ENCODE results near the gene NTN1.
"Not testable (repeated sequence)": the region's sequence is repeated elsewhere in the genome, so short reads cannot be mapped to it uniquely, and the experiment has no call there.

NTN1 gene

DNA sequence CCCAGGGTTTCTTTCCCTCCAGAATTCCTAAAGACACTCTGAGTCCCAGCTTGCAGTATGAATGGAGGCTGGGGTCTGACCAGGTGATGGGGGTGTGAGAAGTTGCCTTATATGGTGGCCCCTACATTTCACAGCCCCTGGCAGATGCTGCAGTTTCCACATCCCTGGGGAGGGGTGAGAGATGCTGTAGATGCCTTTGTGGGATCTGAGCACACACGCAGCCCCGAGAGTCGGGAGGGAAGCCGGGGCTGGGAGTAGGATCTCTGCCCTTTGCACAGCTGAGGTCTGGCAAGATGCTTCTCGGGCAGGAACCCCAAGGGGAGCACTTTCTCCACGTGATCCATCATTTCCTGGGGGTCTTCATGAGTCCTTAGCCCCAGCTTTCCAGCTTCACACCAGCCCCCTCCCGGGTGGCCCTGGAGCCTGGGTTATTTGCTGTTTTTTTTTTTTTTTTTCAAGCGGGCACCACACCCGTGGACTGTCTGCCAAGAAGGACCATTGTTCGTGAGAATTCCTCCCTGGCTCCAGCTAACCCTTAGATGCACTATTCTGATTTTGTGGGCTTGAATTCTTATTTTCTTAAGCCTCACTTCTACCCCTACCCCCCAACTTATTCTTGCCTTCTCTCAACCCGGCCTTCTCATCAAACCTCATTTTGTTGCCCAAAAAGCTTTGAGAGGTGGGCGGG lies 50.6 kb downstream of the NTN1 start:
- H3K4me3 ChIP-seq (ENCODE audit: low read depth, low read length): no peak overlapping the region
- no peak for DNase-seq (ENCODE audit: low read depth)

DNA sequence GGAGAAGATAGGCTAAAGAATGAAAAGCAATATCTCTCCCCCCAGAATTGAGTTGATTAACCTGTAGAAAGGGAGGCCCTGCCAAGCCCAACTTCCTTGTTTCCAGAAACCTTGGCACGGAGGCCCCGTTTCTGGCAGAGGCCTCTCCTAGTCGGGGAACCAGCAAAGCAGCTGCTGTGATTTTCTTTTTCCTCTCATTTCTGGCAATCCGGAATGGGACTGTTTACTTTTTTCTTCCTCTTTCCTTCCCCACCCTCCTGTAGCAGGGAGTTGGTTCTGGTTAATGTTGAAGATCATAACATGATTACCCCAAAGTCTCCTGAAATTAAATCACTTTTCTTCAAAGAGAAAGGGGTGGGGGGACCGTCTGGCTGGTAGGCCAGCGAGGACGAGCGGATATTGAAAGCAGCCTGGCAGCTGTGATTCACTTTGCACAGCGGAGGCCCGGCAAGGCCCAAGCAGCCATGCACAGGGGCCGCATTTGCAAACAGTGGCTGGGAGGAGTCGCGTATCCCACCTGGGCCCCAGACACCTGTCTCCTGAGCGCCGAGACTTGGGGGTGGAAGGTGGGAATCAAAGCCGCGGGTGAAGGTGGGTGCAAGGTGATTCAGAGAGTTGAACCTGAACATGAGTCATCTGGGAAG lies 51.5 kb downstream of the NTN1 start:
- H3K4me3 ChIP-seq (ENCODE audit: low read depth, low read length): no peak overlapping the region
- no peak for DNase-seq (ENCODE audit: low read depth)

DNA sequence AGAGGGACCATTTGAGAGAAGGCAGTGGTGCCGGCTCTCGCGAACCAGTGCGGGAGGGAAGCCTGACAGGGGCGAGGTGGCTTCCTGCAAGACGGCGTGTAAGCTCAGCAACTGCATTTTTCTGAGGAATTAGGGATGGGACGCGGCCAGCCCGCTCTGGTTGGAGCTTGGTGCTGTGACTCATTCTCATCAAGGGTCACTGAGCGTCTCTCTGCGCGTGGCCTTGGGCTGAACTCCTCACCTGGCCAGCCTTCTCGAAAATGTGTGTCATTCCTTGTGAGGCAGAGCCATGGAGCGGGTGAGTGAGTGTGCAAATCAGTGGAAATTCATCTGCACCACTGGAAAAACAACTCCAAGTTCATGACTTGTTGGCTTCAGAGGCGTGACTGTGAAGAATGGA lies 52.8 kb downstream of the NTN1 start:
- no peak for DNase-seq (ENCODE audit: low read depth)
- H3K4me3 ChIP-seq (ENCODE audit: low read depth, low read length): no peak overlapping the region

DNA sequence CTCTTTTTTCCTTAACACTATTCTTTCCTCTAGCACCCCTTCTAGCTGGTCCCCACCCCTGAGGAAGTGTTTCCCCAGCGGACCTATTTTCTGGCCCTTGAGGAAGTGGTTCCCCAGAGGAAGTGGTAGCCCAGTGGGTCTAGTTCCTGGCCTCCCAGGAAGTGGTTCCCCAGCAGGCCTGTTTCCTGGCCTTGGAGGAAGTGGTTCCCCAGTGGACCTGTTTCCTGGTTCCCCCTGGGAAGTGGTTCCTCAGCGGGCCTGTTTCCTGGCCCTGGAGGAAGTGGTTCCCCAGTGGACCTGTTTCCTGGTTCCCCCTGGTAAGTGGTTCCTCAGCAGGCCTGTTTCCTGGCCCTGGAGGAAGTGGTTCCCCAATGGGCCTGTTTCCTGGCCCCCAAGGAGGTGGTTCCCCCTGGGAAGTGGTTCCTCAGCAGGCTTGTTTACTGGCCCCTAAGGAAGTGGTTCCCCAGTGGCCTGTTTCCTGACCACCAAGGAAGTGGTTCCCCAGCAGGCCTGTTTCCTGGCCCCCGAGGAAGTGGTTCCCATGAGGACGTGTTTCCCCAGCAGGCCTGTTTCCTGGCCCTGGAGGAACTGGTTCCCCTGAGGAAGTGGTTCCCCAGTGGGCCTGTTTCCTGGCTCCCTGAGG lies 58.3 kb downstream of the NTN1 start:
- DNase-seq (ENCODE audit: low read depth): no peak
- H3K4me3 ChIP-seq (ENCODE audit: low read depth, low read length): no peak overlapping the region

DNA sequence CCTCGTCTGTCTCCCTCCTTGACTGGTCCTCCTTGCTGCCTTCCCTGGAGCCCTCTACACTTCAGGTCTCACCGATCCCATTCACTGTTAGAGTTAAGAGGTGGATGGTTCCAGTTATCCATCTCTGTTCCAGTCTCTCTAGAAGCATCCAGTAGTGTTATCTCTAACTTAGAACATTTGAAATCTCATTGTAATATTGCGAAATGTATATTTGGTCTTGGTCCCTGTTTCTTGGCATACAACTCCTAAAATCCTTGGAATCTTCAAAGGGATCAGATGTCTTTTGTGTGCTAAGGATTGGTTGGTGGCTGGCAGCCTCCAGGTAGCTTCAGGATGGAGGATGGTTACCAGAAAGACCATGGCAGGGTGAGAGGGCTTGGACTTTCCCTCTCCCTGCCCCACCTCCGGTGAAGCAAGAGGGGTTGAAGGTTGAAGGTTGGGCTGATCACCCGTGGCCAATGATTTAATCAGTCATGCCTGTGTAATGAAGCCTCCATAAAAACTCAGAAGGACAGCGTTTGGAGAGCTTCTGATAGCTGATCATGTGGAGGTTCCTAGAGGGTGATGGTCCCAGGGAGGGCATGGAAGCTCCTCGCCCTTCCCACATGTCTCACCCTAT lies 59.1 kb downstream of the NTN1 start:
- DNase-seq (ENCODE audit: low read depth): no peak
- H3K4me3 ChIP-seq (ENCODE audit: low read depth, low read length): no peak overlapping the region

DNA sequence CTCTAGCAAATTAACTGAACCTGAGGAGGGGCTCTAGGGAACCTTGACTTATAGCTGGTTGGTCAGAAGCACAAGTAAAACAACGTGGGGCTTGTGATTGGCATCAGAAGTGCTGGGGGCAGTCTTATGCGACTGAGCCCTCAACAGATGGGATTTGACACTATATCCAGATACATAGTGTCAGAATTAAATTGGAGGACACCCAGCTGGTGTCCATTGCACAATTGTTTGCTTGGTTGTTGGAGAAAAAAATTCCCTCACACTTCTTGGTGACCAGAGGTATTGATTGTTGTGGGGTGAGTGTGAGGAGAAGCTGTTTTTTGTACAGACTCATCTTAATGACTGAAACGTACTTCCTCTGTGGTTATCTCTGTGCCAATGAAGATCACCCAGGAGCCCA lies 59.7 kb downstream of the NTN1 start:
- H3K4me3 ChIP-seq (ENCODE audit: low read depth, low read length): no peak overlapping the region
- no peak for DNase-seq (ENCODE audit: low read depth)

DNA sequence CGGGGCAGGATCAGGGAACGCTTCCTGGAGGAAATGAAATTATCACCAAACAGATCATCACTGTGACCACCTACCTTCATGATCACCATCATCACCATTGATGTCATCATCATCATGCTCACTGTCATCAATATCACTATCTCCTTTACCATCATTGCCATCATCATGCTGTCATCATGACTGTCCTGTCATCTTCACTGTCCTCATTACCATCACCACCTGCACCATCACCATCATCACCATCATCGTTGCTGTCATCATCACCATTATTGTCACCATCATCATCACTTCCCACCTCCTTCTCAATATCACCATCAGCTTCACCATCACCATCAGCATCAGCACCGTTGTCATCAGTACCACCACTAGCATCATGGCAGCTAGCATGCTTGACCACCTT lies 65.3 kb downstream of the NTN1 start:
- no peak overlapping the region for H3K4me3 ChIP-seq (ENCODE audit: low read depth, low read length)
- DNase-seq (ENCODE audit: low read depth): no peak

DNA sequence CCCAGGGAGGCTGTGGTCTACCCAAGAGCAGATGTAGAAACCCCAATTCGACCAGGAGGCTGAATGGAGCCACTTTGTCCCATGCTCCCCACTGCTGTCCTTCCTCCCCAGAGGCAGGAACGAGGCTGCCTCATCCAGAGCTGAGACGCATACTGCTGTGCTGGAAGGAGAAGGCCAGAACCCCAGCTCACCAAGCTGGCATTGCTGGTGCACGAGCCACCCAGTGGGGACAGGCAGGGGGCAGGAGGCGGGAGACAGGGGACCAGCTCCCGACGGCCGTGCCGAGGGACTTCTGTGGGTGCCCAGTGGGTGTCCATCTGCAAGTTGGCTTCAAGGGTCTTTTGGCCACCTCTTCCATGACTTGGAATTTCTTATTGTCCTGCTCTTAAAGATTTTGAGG lies 66.6 kb downstream of the NTN1 start:
- H3K4me3 ChIP-seq (ENCODE audit: low read depth, low read length): no peak overlapping the region
- DNase-seq (ENCODE audit: low read depth): no peak

DNA sequence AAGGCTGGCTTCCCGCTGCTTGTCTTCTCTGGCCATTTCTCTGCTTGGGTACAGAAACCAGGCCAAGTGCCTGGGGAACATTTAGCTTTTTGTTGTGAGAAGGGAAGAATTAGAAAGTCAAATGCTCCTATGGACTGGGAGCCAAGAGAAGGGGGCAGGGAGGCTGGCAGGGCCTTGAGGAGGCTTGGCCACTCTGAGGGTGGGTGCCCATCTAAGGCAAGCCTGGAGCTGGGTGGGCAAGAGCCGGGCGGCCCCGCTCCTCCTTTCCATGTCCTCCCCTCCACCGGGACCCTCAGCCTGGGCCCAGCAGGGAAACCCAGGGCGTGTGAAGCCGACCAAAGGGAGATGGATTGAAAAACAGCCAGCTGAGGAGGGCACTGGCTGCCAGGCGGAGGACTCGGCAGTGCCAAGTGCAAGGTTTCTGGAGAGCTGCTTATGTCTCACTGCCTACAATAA lies 69.4 kb downstream of the NTN1 start:
- no peak for DNase-seq (ENCODE audit: low read depth)
- no peak overlapping the region for H3K4me3 ChIP-seq (ENCODE audit: low read depth, low read length)

DNA sequence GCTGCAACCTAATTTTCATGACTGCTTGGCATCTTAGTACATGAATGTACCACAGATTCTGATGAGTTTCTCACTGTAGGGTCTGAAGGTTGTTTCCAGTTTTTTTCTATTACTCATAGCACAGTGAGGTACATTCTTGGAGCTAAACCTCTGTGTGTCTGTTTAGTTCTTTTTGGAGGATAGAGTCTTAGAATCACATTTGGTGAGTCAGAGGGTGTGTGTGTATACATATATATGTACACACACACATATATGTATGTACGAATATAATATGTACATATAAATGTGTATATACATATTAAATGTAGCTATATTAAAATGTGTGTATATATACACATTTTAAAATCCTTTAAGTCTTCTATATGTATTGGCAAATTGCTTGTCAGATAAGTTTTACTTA lies 72.9 kb downstream of the NTN1 start:
- H3K4me3 ChIP-seq (ENCODE audit: low read depth, low read length): no peak overlapping the region
- DNase-seq (ENCODE audit: low read depth): no peak

DNA sequence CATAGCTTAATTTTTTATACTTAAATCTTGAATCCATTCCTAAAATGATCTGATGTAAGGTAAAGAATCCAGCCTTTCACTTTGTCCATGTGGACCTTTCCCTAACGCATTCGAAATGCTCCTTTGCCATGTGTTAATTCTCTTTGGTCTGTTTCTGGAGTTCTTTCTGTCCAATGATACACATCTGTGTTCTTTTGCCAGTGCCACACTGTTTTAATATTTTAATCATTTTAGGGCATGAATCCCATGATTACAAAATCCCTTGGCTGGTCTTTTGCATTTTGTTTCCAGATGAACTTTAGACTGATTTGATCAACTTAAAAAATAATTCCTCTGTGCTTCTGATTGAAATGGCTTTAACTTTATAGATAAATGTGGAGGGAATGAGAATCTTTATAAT lies 74.1 kb downstream of the NTN1 start:
- no peak for DNase-seq (ENCODE audit: low read depth)
- H3K4me3 ChIP-seq (ENCODE audit: low read depth, low read length): no peak overlapping the region

DNA sequence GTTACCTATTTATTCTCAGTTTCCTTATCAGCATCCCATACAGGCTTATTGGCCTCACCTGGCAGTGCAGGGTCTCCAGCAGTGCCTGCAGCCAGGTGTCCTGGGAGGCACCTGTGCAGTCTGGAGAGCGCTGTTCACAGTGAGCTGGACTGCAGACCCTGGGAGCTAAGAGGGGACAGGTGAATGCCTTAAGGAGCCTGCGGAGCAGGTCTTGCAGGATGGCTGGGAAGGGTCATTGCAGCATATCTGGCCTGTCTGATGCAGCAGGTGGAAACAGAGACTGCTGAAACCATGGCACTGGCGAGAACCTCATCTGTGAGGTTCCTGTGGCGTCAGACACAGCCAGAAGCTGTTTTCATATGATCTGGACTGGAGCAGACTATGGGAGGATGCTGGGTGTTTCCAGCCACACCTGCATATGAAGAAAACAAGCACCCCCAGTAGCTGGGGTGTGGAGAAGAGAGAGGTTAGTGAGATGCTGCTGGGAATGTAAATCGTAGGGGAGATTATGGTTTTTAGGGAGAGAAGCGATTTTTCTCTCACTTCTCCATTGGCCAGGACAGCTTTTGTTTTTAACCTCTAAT lies 77.0 kb downstream of the NTN1 start:
- H3K4me3 ChIP-seq (ENCODE audit: low read depth, low read length): no peak overlapping the region
- no peak for DNase-seq (ENCODE audit: low read depth)

DNA sequence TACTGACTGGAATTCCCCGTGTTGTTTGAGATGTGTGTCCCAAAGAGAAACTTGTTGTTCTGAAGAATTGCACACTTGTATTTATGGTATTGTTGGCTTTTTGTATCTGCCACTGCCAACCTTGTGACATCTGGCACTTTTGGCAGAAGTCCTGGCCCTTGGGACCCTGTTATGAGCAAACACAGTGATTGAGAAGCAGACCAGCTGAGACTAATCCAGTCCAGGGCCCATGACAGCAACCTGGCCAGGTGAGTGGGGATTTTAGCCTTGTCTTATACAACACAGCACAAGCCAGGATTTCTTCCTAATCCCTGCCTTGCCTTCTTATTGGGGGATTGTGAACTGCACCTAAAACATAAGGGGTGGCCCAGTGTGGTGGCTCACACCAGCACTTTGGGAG lies 80.0 kb downstream of the NTN1 start:
- no peak overlapping the region for H3K4me3 ChIP-seq (ENCODE audit: low read depth, low read length)
- DNase-seq (ENCODE audit: low read depth): no peak

DNA sequence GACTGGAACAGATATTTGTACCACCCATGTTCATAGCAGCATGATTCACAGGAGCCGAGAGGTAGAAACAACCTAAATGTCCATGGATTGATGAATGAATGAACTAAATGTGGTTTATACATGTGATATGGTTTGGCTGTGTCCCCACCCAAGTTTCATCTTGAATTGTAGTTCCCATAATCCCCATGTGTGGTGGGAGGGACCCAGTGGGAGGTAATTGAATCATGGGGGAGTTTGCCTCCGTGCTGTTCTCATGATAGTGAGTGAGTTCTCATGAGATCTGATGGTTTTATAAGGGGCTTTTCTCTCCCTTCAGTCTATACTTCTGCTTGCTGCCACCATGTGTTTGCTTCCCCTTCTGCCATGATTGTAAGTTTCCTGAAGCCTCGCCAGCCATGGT lies 81.9 kb downstream of the NTN1 start:
- not testable (repeated sequence) for H3K4me3 ChIP-seq (ENCODE audit: low read depth, low read length)

DNA sequence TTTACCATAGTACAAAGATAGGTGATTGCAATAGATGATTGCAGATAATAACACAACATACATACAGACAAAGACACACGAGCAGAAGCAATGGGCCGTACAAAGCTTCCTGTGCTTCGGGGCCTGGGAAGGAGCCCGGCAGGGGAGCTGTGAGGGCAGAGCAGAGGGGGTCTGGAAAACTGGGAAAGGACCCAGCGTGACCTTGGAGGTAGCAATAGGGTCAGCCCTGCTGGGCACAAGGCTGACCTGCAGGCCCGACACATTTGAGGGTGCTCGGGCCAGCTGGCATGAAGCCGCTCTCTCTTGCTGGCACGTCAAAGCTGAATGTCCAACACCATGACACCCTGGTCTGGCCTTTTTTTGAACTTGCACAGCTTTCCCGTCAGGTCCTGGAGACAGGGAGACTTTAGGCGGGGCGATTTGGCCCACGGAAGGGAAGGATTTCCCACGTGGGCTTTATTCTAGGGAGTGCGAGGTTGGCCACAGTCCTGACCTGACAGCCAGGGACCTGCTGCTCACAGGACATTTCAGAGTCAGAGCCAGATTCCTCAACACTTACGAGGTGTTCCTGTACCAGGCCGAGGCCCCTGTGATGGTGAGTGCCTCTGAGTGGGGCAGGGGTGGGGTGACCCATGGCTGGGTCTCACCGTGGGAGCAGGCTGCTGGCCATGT lies 83.2 kb downstream of the NTN1 start:
- no peak for DNase-seq (ENCODE audit: low read depth)
- no peak overlapping the region for H3K4me3 ChIP-seq (ENCODE audit: low read depth, low read length)

More for the DNA sequence above, 81.9 kb downstream of the NTN1 start:
- DNase-seq (ENCODE audit: low read depth): not testable (repeated sequence)

DNA sequence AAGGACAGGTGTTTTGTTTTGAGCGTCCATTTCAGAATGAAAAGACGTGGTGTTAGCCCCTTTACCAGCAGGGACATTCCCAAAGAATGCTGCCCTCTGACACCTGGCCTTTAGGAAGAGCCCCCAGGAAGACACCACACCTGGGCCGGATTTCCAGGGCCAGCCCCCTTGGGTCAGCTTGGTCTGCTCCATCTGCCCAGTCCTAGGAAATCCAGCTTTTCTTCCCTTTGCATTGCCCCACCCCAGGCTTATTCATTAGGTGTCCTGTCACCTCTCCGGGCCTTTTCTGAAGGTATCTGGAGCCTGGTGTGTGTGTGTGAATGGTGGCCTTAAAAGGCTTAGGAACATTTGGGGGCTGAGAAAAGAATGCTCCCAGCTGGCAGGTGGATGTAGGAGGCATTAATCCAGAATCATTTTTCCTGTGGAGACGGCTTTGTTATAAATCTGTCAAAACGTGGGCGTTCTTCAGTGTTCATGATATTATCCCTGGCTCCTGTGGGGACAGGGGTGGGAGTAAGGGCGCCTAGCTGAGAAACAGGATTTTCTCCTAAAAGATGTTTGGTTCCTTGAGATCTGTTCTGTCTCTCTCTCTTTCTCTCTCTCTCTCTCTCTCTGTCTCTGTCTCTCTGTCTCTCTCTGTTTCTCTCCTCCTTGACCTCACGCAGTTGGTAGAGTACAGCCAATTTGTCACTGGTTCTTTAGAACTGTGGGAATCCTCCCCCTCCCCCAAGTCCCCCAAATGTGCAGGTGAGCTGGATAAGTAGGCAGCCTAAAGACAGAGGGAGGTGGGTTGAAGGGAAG lies 84.0 kb downstream of the NTN1 start:
- DNase-seq (ENCODE audit: low read depth): no peak
- H3K4me3 ChIP-seq (ENCODE audit: low read depth, low read length): no peak overlapping the region

DNA sequence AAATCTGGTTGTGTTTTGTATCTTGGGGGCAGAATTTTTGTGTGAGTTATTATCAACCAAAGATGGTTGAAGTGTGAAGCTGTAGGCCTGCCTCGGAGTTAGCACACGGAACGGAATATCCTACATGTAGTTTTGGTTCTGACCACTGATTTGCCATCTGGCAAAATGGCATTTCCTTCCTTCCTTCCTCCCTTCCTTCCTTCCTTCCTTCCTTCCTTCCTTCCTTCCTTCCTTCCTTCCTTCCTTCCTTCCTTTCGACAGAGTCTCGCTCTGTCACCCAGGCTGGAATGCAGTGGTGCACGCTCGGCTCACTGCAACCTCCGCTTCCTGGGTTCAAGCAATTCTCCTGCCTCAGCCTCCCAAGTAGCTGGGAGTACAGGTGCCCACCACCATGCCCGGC lies 85.0 kb downstream of the NTN1 start:
- DNase-seq (ENCODE audit: low read depth); H3K4me3 ChIP-seq (ENCODE audit: low read depth, low read length): not testable (repeated sequence)

DNA sequence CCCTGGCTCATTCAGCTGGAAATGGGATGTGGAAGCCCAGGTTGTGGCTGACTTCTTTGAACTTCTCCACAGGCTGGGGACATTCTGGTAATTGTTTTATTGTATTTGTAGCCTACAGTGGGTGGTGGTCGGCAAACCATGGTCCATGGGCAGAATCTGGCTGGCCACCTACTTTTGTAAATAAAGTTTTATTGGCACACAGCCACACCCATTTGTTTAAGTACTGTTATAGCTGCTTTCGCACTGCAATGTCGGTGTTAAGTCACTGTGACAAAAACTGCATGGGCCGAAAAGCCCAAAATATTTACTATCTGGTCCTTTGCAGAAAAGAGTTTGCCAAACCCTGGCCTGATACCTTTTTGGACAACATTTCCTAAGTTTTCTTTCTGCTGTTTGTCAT lies 86.2 kb downstream of the NTN1 start:
- H3K4me3 ChIP-seq (ENCODE audit: low read depth, low read length): no peak overlapping the region
- DNase-seq (ENCODE audit: low read depth): no peak

DNA sequence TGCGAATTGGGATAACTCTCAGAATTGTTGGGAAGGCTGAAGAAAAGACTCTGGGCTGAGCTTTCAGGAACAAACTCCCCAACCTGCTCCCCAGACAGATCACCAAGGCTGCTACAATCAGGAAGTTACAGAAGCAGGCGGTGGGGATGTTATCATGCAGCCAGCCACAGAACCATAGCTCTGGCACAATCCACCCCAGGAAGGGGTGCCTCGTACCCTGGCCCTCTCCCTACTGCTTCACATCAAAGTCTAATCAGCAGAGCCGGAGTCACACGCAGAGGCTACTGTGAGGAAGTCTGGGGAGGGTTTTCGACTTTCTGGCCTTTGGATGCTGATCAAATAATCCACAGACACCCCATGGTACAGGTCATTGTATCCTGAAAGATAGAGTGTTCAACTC lies 86.8 kb downstream of the NTN1 start:
- DNase-seq (ENCODE audit: low read depth): no peak
- H3K4me3 ChIP-seq (ENCODE audit: low read depth, low read length): no peak overlapping the region

Data from skeletal muscle cell (primary cell).